Dermis blood vessel endothelial cell (primary cell): ENCODE results near the gene NSD1. TPM values are rescaled to one million over a fixed set of nuclear protein-coding genes. Genes with fewer than 3 reads are reported as not detected.
"Not testable (repeated sequence)": the region's sequence is repeated elsewhere in the genome, so short reads cannot be mapped to it uniquely, and the experiment has no call there.

ENCODE experiments used
- DNase-seq: peaks from one replicate; pipeline ENCODE4 v3.0.0; 2010
- total RNA-seq: library from RNA; depleted of rRNA; stranded (reverse); fragments of >200 nt; gene quantifications from 2 replicates; pipeline ENCODE4 v1.2.3, GENCODE V29; 2014

The NSD1 gene
- total RNA-seq, 1 donor from 2014 or later = 48.7 TPM

GRCh38 chr5:177177847-177178437 is 44.4 kb downstream of the NSD1 start:
- DNase-seq = not testable (repeated sequence)

GRCh38 chr5:177178733-177179304 is 45.2 kb downstream of the NSD1 start:
- no peak for DNase-seq

- DNase-seq = no peak
These were observed 45.9 kb downstream of the NSD1 start for GRCh38 chr5:177179431-177179830.

- DNase-seq = no peak
These were observed 49.6 kb downstream of the NSD1 start for GRCh38 chr5:177183142-177183541.

GRCh38 chr5:177183766-177184360 is 50.3 kb downstream of the NSD1 start:
- no peak for DNase-seq

- DNase-seq = no peak
These were observed 52.4 kb downstream of the NSD1 start for GRCh38 chr5:177185993-177186392.

GRCh38 chr5:177186645-177187044 is 53.1 kb downstream of the NSD1 start:
- no peak for DNase-seq

GRCh38 chr5:177188775-177189174 is 55.2 kb downstream of the NSD1 start:
- no peak for DNase-seq

- DNase-seq = no peak
These were observed 55.8 kb downstream of the NSD1 start for GRCh38 chr5:177189416-177189815.

- DNase-seq = no peak
These were observed 56.4 kb downstream of the NSD1 start for GRCh38 chr5:177189965-177190364.

GRCh38 chr5:177194268-177194667 is 60.7 kb downstream of the NSD1 start:
- peak; percentile 90 for DNase-seq

GRCh38 chr5:177195307-177195952 is 61.9 kb downstream of the NSD1 start:
- DNase-seq = peak; percentile 86

- DNase-seq = no peak
These were observed 65.2 kb downstream of the NSD1 start for GRCh38 chr5:177198738-177199137.

- no peak for DNase-seq
These were observed 70.7 kb downstream of the NSD1 start for GRCh38 chr5:177204281-177204680.

- no peak for DNase-seq
These were observed 76.0 kb downstream of the NSD1 start for GRCh38 chr5:177209610-177210009.

- no peak for DNase-seq
These were observed 78.7 kb downstream of the NSD1 start for GRCh38 chr5:177212242-177212641.

GRCh38 chr5:177220576-177220975 is 87.0 kb downstream of the NSD1 start:
- DNase-seq = no peak

GRCh38 chr5:177222269-177222668 is 88.7 kb downstream of the NSD1 start:
- no peak for DNase-seq

GRCh38 chr5:177225798-177226197 is 92.2 kb downstream of the NSD1 start:
- DNase-seq = no peak

GRCh38 chr5:177226860-177227259 is 93.3 kb downstream of the NSD1 start:
- DNase-seq = no peak

- DNase-seq = no peak
These were observed 95.2 kb downstream of the NSD1 start for GRCh38 chr5:177228751-177229150.

GRCh38 chr5:177230660-177231059 is 97.1 kb downstream of the NSD1 start:
- DNase-seq = no peak

GRCh38 chr5:177231479-177232250 is 98.1 kb downstream of the NSD1 start:
- DNase-seq = no peak
